Measurements from ENCODE around the gene BLOC1S2.
A peak's percentile ranks its signal among the peaks of the same experiment; 100 is the strongest.

The BLOC1S2 gene

GRCh38 chr10:100311298-100311697 lies 24.8 kb upstream of the BLOC1S2 start:
- no peak overlapping the region for H3K9ac ChIP-seq (ENCODE audit: low read length)
- H3K4me1 ChIP-seq (ENCODE audit: low read length) = no peaks in the 10 kb centered on the region
- H3K36me3 ChIP-seq (replicated peaks; ENCODE audit: low read depth, low read length) = no peaks in the 10 kb centered on the region
- H2AFZ ChIP-seq (ENCODE audit: low read depth, low read length) = no peak overlapping the region
- no peak overlapping the region for H3K4me3 ChIP-seq (ENCODE audit: low read length)
- no peak overlapping the region for H3K27ac ChIP-seq (ENCODE audit: low read length)
- H3K27me3 ChIP-seq (ENCODE audit: low read depth, low read length) = 0 out of 2 replicates have a peak, but pooled peaks cover 3% of the 10 kb centered on the region
- no peaks in the 10 kb centered on the region for H3K79me2 ChIP-seq (ENCODE audit: low read length)
- TF ChIP-seq, protein P1, sequence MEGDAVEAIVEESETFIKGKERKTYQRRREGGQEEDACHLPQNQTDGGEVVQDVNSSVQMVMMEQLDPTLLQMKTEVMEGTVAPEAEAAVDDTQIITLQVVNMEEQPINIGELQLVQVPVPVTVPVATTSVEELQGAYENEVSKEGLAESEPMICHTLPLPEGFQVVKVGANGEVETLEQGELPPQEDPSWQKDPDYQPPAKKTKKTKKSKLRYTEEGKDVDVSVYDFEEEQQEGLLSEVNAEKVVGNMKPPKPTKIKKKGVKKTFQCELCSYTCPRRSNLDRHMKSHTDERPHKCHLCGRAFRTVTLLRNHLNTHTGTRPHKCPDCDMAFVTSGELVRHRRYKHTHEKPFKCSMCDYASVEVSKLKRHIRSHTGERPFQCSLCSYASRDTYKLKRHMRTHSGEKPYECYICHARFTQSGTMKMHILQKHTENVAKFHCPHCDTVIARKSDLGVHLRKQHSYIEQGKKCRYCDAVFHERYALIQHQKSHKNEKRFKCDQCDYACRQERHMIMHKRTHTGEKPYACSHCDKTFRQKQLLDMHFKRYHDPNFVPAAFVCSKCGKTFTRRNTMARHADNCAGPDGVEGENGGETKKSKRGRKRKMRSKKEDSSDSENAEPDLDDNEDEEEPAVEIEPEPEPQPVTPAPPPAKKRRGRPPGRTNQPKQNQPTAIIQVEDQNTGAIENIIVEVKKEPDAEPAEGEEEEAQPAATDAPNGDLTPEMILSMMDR (IDR thresholded peaks at IDR 0.05; ENCODE audit: low read depth, low read length) = no peak
- TF ChIP-seq EZH2phosphoT487 (IDR thresholded peaks at IDR 0.05; ENCODE audit: low read depth) = no peak
- H3K4me2 ChIP-seq (ENCODE audit: low read length) = no peak overlapping the region
- no peaks in the 10 kb centered on the region for H3K9me3 ChIP-seq (ENCODE audit: insufficient read depth, low read length)
- H4K20me1 ChIP-seq (ENCODE audit: insufficient read depth, low read length) = no peaks in the 10 kb centered on the region

DNA sequence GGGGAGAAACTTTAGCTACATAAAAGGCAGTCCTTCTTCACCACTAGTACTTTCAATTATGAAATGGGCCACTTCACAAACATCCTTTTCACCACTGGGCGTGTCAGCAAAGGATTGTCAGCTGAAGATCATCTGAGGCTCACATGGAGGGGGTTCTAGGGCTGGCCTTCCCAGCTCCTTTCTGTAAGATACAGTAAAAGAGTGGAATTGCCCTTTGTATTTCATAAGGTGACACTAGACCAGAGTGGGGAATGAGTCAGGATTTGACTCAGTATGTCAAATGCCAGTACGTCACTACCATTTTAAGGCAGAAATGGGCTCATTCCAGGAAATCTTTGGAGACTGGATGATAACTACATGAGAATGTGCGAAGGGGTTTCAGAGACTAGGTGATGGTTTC lies 21.2 kb upstream of the BLOC1S2 start:
- Histone ChIP-seq H3K4me1 (ENCODE audit: low read length) (peaks cover 4% of the 10 kb centered on the region; the same call in 1 of the 2 replicates), H3K27ac (ENCODE audit: low read length) (no peak overlapping the region), H3K36me3 (replicated peaks; ENCODE audit: low read depth, low read length) (no peaks in the 10 kb centered on the region), H3K79me2 (ENCODE audit: low read length) (no peaks in the 10 kb centered on the region), H3K9ac (ENCODE audit: low read length) (no peak overlapping the region), H2AFZ (ENCODE audit: low read depth, low read length) (no peak overlapping the region), H3K4me3 (ENCODE audit: low read length) (no peak overlapping the region), H3K4me2 (ENCODE audit: low read length) (no peak overlapping the region), H3K9me3 (ENCODE audit: insufficient read depth, low read length) (no peaks in the 10 kb centered on the region), H4K20me1 (ENCODE audit: insufficient read depth, low read length) (no peaks in the 10 kb centered on the region), H3K27me3 (ENCODE audit: low read depth, low read length) (no peaks in the 10 kb centered on the region)
- TF ChIP-seq, protein P1 (IDR thresholded peaks at IDR 0.05; ENCODE audit: low read depth, low read length) = no peak
- no peak for TF ChIP-seq EZH2phosphoT487 (IDR thresholded peaks at IDR 0.05; ENCODE audit: low read depth)

GRCh38 chr10:100306861-100307260 lies 20.4 kb upstream of the BLOC1S2 start:
- no peaks in the 10 kb centered on the region for H4K20me1 ChIP-seq (ENCODE audit: insufficient read depth, low read length)
- H3K4me3 ChIP-seq (ENCODE audit: low read length) = no peak overlapping the region
- H3K9me3 ChIP-seq (ENCODE audit: insufficient read depth, low read length) = no peaks in the 10 kb centered on the region
- H3K27ac ChIP-seq (ENCODE audit: low read length) = no peak overlapping the region
- H3K4me2 ChIP-seq (ENCODE audit: low read length) = no peak overlapping the region
- no peaks in the 10 kb centered on the region for H3K27me3 ChIP-seq (ENCODE audit: low read depth, low read length)
- H3K36me3 ChIP-seq (replicated peaks; ENCODE audit: low read depth, low read length) = no peaks in the 10 kb centered on the region
- no peak overlapping the region for H3K9ac ChIP-seq (ENCODE audit: low read length)
- TF ChIP-seq EZH2phosphoT487 (IDR thresholded peaks at IDR 0.05; ENCODE audit: low read depth) = no peak
- TF ChIP-seq, protein P1 (IDR thresholded peaks at IDR 0.05; ENCODE audit: low read depth, low read length) = no peak
- H3K79me2 ChIP-seq (ENCODE audit: low read length) = no peaks in the 10 kb centered on the region
- H3K4me1 ChIP-seq (ENCODE audit: low read length) = peaks cover 4% of the 10 kb centered on the region; the same call in 1 of the 2 replicates
- no peak overlapping the region for H2AFZ ChIP-seq (ENCODE audit: low read depth, low read length)

DNA sequence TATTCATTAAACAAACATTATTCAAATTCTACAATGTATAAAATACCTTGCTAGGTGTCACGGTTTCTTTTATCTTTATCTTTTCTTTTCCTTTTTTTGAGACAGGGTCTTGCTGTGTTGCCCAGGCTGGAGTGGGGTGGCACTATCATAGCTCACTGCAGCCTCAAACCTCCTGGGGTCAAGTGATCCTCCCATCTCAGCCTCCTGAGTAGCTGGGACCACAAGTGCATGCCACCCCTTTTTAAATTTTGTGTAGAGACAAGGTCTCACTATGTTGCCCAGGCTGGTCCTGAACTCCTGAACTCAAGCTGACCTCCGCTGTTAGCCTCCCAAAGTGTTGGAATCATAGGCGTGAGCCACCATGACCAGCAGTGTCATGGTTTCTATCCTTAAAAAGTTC lies 17.9 kb upstream of the BLOC1S2 start:
- H3K4me1 ChIP-seq (ENCODE audit: low read length) = peaks cover 4% of the 10 kb centered on the region; the same call in 1 of the 2 replicates
- H3K4me3 ChIP-seq (ENCODE audit: low read length) = no peak overlapping the region
- no peaks in the 10 kb centered on the region for H3K36me3 ChIP-seq (replicated peaks; ENCODE audit: low read depth, low read length)

More for the DNA sequence above, 17.9 kb upstream of the BLOC1S2 start:
- Histone ChIP-seq H3K9me3 (ENCODE audit: insufficient read depth, low read length) (no peaks in the 10 kb centered on the region), H3K27ac (ENCODE audit: low read length) (no peak overlapping the region), H3K4me2 (ENCODE audit: low read length) (peak overlapping the region; percentile 63), H4K20me1 (ENCODE audit: insufficient read depth, low read length) (no peaks in the 10 kb centered on the region), H3K27me3 (ENCODE audit: low read depth, low read length) (no peaks in the 10 kb centered on the region), H3K79me2 (ENCODE audit: low read length) (no peaks in the 10 kb centered on the region), H3K9ac (ENCODE audit: low read length) (no peak overlapping the region), H2AFZ (ENCODE audit: low read depth, low read length) (no peak overlapping the region)
- TF ChIP-seq EZH2phosphoT487 (IDR thresholded peaks at IDR 0.05; ENCODE audit: low read depth) = no peak
- TF ChIP-seq, protein P1 (IDR thresholded peaks at IDR 0.05; ENCODE audit: low read depth, low read length) = no peak

Data from OCI-LY3 (cell line).